Measurements from ENCODE around the gene TAP1. TPM values are rescaled to one million over a fixed set of nuclear protein-coding genes. Genes with fewer than 3 reads are reported as not detected.

Gene TAP1
- total RNA-seq, 1 experiment from 2014 or later = 36.4 TPM

GRCh38 chr6:32844839-32845383 lies 8.6 kb downstream of the TAP1 start:
- no peak for DNase-seq (ENCODE audit: low read depth, low spot score)
- in situ Hi-C loops (cut with HindIII; ENCODE audit: low pct_unique_long_range_greater_than_20kb, low sequenced_read_pairs) = no loop called here

DNA sequence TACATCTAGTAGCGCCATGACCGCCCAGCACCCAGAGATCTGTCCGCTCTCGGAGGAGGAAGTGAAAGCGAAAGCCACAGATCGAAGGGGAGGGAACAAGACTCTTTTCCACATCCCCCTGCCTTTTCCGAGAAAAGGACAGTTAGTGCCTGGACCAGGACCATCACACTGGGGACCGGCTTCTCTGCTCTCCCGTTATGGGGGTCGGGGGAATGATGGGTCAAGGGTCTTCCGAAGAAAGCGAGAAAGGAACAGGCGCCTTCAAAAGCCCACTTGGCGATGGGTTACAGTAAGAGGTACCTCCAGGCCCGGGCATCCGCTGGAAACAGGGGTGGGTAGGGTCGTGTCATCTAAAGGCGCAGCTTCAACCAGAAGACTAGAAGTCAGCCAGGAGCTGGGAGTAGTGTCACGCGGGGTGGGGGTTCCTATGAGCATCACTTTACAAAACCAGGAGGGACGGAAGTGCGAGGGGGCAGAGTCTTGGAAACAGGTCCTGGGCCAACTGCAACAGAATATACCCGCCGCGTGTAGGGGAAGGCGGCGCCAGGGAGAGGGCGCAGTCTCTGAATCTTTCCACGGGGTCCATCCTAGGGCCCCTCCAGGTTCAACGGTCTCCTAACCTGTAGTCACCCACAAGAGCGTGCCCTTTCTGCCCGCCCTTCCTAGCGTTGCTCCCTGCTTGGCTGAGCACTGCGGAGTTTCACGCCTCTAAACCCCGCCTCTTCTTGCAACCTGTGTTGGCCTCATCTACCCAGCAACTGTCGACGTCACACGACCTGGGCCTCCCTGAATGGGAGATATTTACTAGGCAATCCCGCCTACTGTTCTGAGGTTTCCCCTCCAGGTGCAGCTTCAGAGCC lies 9.3 kb downstream of the TAP1 start, which contains the start of gene PSMB8:
PSMB8 (minus strand) TSS at position 69 of the 860 bp plus-strand sequence; CDS start at position 18, 51 bp downstream.
- in situ Hi-C loops (cut with HindIII; ENCODE audit: low pct_unique_long_range_greater_than_20kb, low sequenced_read_pairs) = no loop called here
- peak; percentile 95 for DNase-seq (ENCODE audit: low read depth, low spot score)

- no peak for DNase-seq (ENCODE audit: low read depth, low spot score)
- in situ Hi-C loops (cut with HindIII; ENCODE audit: low pct_unique_long_range_greater_than_20kb, low sequenced_read_pairs) = no loop called here
Measured at GRCh38 chr6:32843331-32843978, 10.0 kb downstream of the TAP1 start.

- no peak for DNase-seq (ENCODE audit: low read depth, low spot score)
- in situ Hi-C loops (cut with HindIII; ENCODE audit: low pct_unique_long_range_greater_than_20kb, low sequenced_read_pairs) = no loop called here
Measured at GRCh38 chr6:32842690-32843089, 10.8 kb downstream of the TAP1 start.

GRCh38 chr6:32842021-32842650 lies 11.4 kb downstream of the TAP1 start:
- no peak for DNase-seq (ENCODE audit: low read depth, low spot score)
- in situ Hi-C loops (cut with HindIII; ENCODE audit: low pct_unique_long_range_greater_than_20kb, low sequenced_read_pairs) = no loop called here

GRCh38 chr6:32840604-32841246 lies 12.8 kb downstream of the TAP1 start:
- no peak for DNase-seq (ENCODE audit: low read depth, low spot score)
- in situ Hi-C loops (cut with HindIII; ENCODE audit: low pct_unique_long_range_greater_than_20kb, low sequenced_read_pairs) = no loop called here

DNA sequence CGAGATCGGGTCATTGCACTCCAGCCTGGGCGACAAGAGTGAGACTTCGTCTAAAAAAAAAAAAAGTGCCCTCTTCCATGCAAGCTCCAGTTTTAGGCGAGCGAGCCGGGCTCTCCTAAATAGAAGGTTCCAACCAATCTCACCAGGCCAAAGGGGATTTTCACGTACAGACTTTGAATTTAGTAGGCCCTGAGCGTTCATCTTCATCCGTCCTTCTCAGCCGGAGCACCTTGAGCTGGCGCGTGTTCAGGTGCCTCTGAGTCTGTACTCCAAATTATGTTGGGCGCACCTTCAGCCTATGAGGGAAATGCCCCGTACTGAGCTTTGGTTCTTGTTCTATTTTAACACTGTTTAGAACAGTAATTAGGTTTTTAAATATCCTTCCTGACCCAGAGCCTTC lies 14.1 kb downstream of the TAP1 start:
- in situ Hi-C loops (cut with HindIII; ENCODE audit: low pct_unique_long_range_greater_than_20kb, low sequenced_read_pairs) = no loop called here
- DNase-seq (ENCODE audit: low read depth, low spot score) = no peak

- peak; percentile 92 for DNase-seq (ENCODE audit: low read depth, low spot score)
- in situ Hi-C loops (cut with HindIII; ENCODE audit: low pct_unique_long_range_greater_than_20kb, low sequenced_read_pairs) = no loop called here
Measured at GRCh38 chr6:32838114-32838958, 15.2 kb downstream of the TAP1 start, which contains the start of gene TAP2. TSS of gene TAP2 (minus strand) at chr6:32838739. CDS start at chr6:32838233, 506 bp downstream.

GRCh38 chr6:32837651-32838113 lies 15.8 kb downstream of the TAP1 start:
- no peak for DNase-seq (ENCODE audit: low read depth, low spot score)
- in situ Hi-C loops (cut with HindIII; ENCODE audit: low pct_unique_long_range_greater_than_20kb, low sequenced_read_pairs) = no loop called here

- DNase-seq (ENCODE audit: low read depth, low spot score) = no peak
- in situ Hi-C loops (cut with HindIII; ENCODE audit: low pct_unique_long_range_greater_than_20kb, low sequenced_read_pairs) = no loop called here
Measured at GRCh38 chr6:32836873-32837272, 16.6 kb downstream of the TAP1 start.

DNA sequence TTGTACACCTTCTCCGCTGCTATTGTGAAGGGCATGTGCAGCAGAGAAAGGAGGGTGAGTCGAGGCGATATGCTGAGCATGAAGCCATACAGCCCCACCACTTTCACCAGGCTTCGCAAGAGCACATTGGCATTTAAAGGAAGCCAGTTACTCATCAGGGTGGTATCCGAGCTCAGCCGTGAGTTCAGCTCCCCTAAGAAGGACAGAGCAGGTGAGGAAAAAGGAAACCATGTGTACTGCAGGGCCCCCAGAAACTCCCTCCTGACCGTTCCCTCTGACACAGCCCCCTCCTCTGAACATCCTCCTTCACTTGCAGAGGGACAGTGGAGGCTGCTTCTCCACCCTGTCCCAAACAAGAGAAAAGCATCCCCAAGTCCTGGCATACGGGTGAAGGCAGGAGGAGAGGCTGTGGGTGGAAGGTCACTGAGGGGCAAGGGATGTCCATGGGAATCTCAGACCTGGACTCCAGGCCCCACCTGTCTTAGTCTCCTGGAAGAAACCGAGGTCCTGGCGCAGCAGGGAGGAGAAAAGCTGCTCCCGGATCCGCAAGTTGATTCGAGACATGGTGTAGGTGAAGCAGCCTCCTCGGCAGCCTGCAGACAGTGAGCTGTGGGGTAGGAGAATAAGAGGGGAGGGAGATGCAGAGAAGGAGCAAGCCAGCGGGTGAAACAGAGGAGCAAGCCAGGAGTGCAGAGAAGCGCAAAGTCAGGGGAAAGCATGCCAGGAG lies 18.2 kb downstream of the TAP1 start:
- DNase-seq (ENCODE audit: low read depth, low spot score) = no peak
- in situ Hi-C loops (cut with HindIII; ENCODE audit: low pct_unique_long_range_greater_than_20kb, low sequenced_read_pairs) = no loop called here

DNA sequence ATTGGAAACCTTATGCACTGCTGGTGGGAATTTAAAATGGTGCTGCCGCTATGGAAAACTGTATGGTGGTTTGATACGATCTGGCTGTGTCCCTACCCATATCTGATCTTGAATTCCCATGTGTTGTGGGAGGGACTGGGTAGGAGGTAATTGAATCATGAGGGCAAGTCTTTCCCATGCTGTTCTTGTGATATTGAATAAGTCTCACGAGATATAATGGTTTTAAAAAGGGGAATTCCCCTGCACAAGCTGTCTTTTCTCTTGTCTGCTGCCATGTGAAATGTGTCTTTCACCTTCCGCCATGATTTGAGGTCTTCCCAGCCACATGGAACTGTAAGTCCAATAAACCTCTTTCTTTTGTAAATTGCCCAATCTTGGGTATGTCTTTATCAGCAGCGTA lies 19.8 kb downstream of the TAP1 start:
- in situ Hi-C loops (cut with HindIII; ENCODE audit: low pct_unique_long_range_greater_than_20kb, low sequenced_read_pairs) = no loop called here
- DNase-seq (ENCODE audit: low read depth, low spot score) = peak; percentile 73

DNA sequence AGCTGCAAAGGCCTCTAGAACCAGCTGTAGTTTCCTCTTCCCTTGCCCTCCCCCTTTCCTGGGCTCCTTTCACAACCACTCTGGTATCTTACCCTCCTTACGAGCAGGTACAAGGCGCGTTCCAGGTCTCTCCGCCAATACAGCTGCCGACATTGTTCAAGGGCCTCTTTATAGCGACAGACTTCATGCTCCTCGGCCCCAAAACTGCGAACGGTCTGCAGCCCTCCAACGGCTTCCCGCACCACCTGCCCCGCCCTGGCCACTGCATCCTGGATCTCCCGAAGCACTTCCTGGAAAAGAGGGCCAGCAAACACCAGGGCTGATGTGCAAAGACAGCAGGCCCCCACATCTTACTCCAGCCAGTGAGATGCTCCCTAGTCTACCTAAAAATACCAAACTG lies 21.0 kb downstream of the TAP1 start:
- in situ Hi-C loops (cut with HindIII; ENCODE audit: low pct_unique_long_range_greater_than_20kb, low sequenced_read_pairs) = no loop called here

GRCh38 chr6:32830936-32831335 lies 22.6 kb downstream of the TAP1 start:
- no peak for DNase-seq (ENCODE audit: low read depth, low spot score)
- in situ Hi-C loops (cut with HindIII; ENCODE audit: low pct_unique_long_range_greater_than_20kb, low sequenced_read_pairs) = no loop called here

More for the DNA sequence above, 21.0 kb downstream of the TAP1 start:
- DNase-seq (ENCODE audit: low read depth, low spot score) = no peak

- DNase-seq (ENCODE audit: low read depth, low spot score) = no peak
- in situ Hi-C loops (cut with HindIII; ENCODE audit: low pct_unique_long_range_greater_than_20kb, low sequenced_read_pairs) = no loop called here
Measured at GRCh38 chr6:32830017-32830416, 23.5 kb downstream of the TAP1 start.

GRCh38 chr6:32829495-32829894 lies 24.0 kb downstream of the TAP1 start:
- in situ Hi-C loops (cut with HindIII; ENCODE audit: low pct_unique_long_range_greater_than_20kb, low sequenced_read_pairs) = no loop called here
- no peak for DNase-seq (ENCODE audit: low read depth, low spot score)
